G401 (cell line): ENCODE results near the gene CTNNA3. TPM values are rescaled to one million over a fixed set of nuclear protein-coding genes. Genes with fewer than 3 reads are reported as not detected.
"Not testable (repeated sequence)": the region's sequence is repeated elsewhere in the genome, so short reads cannot be mapped to it uniquely, and the experiment has no call there.

Experiments used
- DNase-seq: peaks from one replicate; pipeline ENCODE4 v3.0.0-alpha.2; 2015; ENCODE audit warnings: low spot score
- in situ Hi-C: cut with HindIII; loops from 2 replicates; pipeline ENCODE4 v1.10.0; 2016; ENCODE audit warnings: low sequenced_read_pairs, mixed read lengths
- total RNA-seq: library from RNA; depleted of rRNA; stranded (reverse); fragments of >200 nt; shearing (Covaris generic); gene quantifications from 2 replicates; pipeline ENCODE4 v1.2.3, GENCODE V29; 2014; rRNA removed

Gene CTNNA3
- total RNA-seq: not detected in 2 replicates

DNA sequence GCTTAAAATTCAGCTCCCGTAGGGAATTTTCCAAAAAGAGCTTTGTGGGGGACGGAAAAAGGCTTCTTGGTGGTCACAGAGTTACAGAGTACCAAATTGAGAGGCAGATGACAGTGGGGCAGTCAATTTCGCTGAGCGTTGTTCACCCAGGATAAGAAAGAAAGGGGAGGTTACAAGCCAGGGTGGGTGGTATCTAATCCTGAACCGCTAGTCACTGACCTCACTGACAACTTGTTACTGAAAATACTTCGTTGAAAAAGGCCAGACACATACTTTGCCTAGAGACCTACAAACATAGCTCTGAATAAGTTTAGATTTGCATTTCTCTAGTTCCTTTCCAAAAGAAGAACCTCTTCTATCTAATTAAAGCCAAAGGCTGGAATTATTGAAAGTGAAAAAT, at the start of gene CTNNA3:
CTNNA3 (minus strand) TSS at position 167 of the 400 bp plus-strand sequence.
- DNase-seq: no peak
- in situ Hi-C loops: no loop called here

DNA sequence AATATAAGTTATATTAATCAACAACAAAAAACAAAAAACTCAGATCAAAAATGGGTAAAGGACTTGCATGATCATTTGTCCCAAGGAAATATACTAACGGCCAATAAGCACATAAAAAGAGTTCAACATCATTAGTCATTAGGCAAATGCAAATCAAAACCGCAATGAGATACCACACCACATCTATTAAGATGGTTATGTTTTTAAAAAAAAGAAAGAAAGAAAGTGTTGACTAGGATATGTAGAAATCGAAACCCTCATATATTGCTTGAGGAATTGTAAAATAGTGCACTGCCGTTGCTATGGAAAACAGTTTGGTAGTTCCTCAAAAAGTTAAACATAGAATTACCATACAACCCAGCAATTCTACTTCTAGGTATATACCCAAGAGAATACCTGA, 39.4 kb upstream of the CTNNA3 start:
- in situ Hi-C loops: no loop called here
- no peak for DNase-seq

DNA sequence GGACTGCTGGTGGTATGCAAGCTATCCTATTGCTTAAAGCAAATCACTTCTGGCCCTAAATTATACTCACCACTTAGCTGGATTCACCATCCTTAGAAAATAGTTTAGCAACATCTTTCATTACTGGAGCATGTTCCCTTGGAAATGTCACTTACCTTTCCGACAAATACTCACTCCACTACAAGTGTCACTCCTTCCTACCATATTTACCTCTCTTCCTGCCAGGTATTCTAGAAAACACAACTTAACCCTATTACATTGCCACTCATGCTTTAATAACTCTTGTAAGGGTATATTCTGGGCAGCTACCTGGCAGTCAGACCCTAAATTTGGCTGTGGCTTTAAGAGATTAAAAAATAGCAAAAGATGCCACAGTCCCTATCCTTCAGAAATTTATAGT, 37.5 kb upstream of the CTNNA3 start:
- DNase-seq: no peak
- in situ Hi-C loops: no loop called here

DNA sequence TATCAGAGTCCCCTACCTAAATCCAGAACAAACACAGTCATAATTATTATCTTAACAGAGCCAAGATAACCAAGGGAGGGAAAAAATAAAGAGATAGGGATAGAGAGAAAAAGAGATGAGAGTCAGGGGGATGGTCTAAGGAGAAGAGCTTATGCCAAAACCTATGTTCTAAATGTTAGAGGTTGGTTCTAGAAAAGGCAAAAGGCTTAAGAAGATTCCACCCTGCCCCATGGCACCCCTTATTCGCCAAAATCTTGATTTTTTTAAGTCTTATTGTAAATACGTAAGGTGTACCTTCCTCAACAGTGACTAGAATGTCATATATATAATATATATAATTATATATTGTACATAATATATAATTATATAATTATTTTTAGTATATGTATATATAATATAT, 29.6 kb upstream of the CTNNA3 start:
- in situ Hi-C loops: no loop called here
- no peak for DNase-seq

DNA sequence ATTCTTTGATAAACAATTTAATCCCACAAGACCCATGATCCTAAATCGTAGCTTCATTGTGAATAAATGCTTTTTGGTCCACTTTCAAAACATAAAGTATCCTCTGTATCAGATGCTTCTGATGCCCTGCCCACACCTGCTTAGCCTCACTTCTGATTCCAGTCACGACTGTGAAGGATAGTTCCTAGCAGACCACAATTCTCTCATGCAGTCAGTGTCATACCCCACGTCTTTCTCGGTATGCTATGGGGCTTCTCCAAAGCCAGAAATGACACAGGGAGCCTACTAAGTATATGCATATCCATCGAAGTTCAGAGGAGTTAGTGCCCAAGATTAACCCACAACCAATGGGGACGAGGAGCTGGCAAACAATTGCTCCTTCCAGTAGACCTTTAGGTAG, 27.6 kb upstream of the CTNNA3 start:
- DNase-seq: no peak
- in situ Hi-C loops: no loop called here

DNA sequence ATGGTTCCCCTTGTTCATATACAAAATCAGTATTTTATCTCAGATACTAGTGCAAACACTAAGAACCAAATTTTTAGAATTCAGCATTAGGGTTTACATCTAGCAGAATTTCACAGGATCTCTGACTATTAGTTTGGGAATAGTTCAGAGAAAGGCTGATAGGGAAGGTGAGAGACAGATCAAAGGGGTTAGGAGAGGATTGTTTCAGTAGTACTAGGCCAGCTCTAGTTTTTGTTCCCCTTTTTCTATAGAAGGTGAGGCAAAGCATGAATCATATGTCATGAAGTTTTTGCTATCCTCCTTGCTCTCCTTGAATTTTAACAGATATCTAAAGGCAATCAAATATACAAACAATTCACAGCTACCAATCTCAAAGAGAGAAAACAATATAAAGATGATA, 26.1 kb upstream of the CTNNA3 start:
- in situ Hi-C loops: no loop called here
- no peak for DNase-seq

DNA sequence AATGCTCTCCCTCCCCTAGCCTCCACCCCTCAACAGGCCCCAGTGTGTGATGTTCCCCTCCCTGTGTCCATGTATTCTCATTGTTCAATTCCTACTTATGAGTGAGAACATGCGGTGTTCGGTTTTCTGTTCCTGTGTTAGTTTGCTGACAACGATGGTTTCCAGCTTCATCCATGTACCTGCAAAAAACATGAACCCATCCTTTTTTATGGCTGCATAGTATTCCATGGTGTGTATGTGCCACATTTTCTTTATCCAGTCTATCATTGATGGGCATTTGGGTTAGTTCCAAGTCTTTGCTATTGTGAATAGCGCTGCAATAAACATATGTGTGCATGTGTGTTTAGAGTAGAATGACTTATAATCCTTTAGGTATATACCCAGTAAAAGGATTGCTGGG, 20.5 kb upstream of the CTNNA3 start:
- DNase-seq, in situ Hi-C loops: not testable (repeated sequence)

DNA sequence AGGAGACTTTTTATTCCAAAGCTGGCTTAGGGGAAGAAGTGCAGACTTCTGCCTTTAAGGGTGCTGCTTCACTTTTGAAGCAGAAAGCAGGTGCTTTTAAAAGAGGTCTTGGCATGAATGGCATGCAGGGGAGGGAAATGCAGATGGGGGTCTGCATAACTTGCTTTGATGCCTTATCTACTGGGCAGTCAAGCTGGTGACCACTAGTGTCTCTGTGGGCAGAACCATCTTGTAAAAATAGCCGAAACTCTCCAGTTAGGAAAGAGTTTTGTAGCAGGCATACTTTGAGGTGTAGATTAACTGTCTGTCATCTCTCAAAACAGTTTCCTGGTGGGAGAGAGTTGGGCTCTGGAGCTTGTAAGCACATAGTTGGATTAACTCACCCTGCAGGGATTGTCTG, 9.9 kb upstream of the CTNNA3 start:
- in situ Hi-C loops: no loop called here
- DNase-seq: no peak

DNA sequence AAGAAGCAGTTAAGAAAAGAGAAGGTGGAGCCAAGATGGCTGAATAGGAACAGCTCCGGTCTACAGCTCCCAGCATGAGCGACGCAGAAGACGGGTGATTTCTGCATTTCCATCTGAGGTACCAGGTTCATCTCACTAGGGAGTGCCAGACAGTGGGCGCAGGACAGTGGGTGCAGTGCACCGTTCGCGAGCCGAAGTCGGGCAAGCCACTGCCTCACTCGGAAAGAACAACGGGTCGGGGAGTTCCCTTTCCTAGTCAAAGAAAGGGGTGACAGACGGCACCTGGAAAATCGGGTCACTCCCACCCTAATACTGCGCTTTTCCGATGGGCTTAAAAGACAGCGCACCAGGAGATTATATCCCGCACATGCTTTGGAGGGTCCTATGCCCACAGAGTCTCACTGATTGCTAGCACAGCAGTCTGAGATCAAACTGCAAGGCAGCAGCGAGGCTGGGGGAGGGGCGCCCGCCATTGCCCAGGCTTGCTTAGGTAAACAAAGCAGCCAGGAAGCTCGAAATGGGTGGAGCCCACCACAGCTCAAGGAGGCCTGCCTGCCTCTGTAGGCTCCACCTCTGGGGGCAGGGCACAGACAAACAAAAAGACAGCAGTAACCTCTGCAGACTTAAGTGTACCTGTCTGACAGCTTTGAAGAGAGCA, 3.7 kb upstream of the CTNNA3 start:
- DNase-seq, in situ Hi-C loops: not testable (repeated sequence)

DNA sequence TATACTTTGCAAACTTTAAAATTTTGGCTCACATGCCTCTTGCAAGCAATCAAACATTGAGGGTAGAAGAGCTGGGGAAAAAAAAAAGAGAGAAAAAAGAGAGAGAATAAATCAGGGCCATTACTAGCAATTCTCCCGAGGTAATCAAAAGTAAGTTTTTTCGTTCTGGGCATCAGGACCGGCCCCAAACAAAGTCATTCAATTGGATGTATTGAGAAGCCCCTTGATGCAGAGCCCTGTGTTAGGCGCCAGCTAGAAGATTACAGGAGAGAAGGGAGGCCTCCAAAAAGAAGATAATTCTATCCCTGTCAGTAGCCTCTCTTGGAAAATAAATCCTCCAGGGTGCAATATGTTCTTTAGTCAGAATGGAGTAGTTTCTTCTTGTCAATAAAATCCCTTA, 2.2 kb upstream of the CTNNA3 start:
- DNase-seq: no peak
- in situ Hi-C loops: no loop called here

DNA sequence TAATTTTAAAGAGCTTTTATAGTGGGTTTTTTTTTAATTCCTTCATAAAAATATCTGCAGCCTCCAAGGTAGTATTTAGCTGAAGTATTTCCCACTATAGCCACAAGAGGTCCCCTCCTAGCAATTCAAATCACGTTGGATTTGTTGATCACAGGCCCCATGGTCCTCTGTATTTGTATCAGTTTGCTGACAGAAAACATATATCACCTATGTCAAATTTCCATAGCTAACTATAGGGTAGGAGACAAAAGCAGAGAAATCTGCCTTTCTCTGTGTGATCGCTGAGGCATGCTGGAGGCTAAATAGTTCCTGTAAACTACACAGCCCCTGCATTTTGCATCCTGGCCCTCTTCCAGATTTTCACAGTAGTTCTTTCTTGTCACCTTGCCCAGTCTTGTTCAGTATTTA, 1.7 kb upstream of the CTNNA3 start:
- peak; percentile 77 for DNase-seq
- in situ Hi-C loops: no loop called here

DNA sequence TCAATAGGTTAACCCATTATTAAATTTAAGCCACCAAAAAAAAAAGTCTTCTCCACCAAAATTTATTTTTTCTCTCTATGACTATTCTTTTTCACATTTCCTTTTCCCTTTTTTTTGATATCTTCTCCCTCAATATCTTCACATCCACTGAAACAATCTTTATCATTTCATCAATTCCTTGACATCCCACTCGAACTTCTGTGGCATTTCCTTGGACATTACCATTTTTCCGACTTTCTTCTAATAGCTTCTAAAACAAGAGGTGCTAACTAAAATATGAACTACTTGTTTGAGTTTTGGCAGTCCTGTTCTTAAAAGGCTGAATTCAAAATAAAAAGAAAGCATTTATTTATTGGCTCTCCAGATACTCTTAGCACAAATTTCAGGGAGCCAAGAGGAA, 684 bp upstream of the CTNNA3 start:
- in situ Hi-C loops: no loop called here
- no peak for DNase-seq

DNA sequence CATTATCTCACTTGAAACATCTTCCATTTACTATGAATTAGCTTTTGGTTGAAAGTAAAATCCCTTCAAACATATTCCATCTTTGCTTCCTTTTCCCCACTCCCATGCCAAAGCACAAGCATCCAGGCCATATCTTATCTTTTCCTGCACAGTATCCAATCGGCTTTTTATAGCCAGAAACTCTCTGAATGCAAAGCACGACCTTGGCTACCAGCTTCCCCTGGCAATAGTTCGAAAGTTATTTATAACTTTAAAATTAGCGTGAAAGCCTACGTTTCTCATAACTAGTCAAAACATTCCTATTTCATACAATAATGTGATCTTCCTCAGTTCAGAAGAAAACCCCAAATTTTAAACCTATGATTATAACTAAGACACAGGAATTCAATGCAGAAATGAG, 440 bp downstream of the CTNNA3 start:
- DNase-seq: no peak
- in situ Hi-C loops: no loop called here

DNA sequence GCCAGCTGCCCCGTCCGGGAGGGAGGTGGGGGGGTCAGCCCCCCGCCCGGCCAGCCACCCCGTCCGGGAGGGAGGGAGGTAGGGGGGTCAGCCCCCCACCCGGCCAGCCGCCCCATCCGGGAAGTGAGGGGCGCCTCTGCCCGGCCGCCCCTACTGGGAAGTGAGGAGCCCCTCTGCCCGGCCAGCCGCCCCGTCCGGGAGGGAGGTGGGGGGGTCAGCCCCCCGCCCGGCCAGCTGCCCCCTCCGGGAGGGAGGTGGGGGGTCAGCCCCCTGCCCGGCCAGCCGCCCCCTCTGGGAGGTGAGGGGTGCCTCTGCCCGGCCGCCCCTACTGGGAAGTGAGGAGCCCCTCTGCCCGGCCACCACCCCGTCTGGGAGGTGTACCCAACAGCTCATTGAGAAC, 4.1 kb downstream of the CTNNA3 start:
- in situ Hi-C loops: not testable (repeated sequence)

DNA sequence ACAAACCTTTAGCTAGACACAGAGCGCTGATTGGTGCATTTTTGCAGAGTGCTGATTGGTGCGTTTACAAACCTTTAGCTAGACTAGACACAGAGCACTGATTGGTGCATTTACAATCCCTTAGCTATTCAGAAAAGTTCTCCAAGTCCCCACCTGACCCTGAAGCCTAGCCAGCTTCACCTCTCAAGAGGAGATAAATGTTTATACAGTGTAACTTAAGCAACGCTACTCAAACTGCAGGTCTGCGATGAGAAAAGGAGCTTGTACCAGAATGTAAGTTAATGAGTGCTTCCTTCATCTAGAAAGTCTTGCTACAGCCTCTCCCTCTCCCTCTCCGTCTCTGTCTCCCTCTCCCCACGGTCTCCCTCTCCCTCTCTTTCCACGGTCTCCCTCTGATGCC, 5.5 kb downstream of the CTNNA3 start:
- in situ Hi-C loops: not testable (repeated sequence)

More for the DNA sequence above, 4.1 kb downstream of the CTNNA3 start:
- DNase-seq: not testable (repeated sequence)

DNA sequence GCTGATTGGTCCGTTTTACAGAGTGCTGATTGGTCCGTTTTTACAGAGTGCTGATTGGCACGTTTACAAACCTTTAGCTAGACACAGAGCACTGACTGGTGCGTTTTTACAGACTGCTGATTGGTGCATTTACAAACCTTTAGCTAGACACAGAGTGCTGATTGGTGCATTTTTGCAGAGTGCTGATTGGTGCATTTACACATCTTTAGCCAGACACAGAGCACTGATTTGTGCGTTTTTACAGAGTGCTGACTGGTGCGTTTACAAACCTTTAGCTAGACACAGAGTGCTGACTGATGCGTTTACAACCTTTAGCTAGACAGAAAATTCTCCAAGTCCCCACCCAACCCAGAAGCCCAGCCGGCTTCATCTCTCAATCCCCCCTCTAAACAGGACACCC, 11.9 kb downstream of the CTNNA3 start:
- in situ Hi-C loops, DNase-seq: not testable (repeated sequence)

More for the DNA sequence above, 5.5 kb downstream of the CTNNA3 start:
- DNase-seq: not testable (repeated sequence)

DNA sequence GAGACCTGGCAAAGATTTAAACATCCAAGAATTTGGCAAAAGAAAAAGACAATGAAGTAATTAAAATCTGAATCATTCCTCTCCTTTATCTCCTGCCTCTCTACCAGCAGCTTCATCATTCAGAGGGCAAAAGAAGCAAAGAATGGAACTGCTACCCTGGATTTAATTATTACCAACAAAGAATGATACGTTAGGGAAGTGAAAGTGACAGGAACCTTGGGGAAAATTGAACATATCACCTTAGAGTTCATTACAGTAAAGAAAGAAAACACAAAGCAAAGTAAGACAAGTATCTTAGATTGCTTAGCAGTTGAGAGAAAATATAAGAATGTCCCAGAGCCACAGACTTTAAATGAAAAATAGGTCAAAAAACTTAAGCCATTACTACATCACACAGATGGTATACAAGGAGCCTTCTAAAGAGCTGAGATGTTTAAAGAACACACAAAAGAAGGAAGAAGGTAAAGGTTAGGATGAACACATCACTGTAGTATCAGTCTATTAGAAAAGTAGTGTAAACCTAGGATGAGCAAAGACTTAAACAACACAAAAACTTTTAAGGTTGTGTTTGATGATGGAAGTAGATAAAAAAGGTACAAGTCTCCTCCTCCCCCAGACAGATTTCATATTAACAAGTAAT, 17.5 kb downstream of the CTNNA3 start:
- DNase-seq: no peak
- in situ Hi-C loops: no loop called here

DNA sequence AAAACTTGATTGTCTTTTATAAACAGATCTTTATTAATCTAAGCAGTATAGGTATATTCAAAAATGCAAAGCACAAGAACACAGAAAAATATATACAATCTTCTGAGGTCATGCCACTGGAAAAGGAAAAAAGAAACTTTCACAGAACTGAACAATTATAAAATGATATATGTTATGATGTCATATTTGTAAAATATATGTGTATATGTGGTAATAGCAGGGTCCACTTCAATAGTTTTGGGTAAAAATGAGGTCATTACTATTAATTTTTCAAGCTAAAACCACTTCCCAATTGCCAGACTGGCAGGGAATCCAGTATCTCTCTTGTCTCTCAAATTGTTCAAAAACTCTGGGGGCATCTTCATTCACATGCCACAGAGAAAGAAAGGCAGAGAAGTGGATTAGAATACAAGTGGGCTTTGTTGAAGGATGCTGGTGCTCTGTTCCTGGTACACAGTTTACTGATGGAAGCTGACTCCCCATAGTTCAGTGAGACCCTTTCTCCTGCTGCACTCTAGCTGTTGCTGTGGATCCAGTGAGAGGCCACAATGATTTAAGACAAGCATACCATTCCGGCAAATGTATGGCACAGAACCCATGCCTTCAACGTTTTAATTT, 19.7 kb downstream of the CTNNA3 start:
- DNase-seq: no peak
- in situ Hi-C loops: no loop called here

DNA sequence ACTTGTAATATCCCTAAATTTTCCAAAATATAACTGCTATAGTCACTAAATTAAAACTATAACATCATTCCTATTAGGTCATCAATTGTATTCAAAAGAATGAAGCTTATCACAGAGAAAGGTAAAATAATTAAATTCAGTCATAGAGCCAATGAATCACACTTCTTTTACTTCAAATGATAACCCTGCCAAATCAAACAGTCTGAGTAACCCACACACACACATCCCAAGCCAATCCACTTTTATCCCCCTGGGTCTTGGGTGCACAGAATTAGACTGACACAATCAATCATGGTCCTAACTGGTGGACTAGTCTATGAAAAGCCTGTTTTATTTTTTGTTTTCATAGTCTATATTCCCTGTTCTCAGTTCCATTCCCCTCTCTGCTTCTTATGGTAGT, 25.6 kb downstream of the CTNNA3 start:
- DNase-seq: no peak
- in situ Hi-C loops: no loop called here

DNA sequence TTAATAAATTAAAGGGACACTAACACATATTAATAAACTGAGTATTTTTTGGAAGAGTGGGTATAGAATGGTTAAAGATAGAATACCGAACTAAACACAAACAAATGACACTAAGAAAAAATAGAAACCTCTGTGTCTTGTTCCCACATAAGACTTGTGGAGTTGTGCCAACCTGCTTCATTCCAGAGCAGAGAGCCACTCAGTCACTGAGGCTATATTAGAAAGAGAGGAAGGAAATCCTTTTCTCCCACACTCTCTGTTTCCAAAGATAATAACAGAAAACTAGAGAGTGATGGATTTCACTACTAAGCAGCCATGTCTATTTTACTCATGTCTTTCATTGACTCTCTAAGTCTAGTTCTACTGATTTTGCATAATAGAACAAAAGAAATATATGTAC, 26.0 kb downstream of the CTNNA3 start:
- no peak for DNase-seq
- in situ Hi-C loops: no loop called here

DNA sequence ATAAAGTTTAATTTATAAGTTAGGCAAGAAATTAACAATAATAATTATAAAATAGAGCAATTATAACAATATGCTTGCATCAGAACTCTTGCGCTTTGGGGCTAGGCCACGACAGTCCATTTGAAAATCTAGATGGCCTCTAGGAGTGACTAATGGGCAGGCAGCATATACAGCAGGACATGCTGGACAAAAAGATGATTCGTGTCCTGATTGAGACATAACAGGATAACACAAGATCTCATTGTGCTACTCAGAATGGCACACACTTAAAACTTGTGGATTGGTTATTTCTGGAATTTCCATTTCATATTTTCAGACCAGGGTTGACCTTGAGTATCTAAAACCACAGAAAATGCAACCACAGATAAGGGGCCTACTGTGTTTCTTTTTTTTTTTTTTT, 27.5 kb downstream of the CTNNA3 start:
- no peak for DNase-seq
- in situ Hi-C loops: no loop called here
